Loucy (cell line): ENCODE results near the gene PLEKHS1.

Source experiments
- CTCF ChIP-seq: fragments of 200-600 bp; sonication (generic); conservative IDR thresholded peaks from 2 replicates; pipeline ENCODE4 v1.5.1; 2014; ENCODE audit warnings: mild to moderate bottlenecking, antibody characterized with exemption, low read length
- EZH2phosphoT487 ChIP-seq: fragments of 200-600 bp; IDR thresholded peaks from 2 replicates; pipeline ENCODE4 v1.6.1; 2018; ENCODE audit warnings: antibody characterized with exemption, mild to moderate bottlenecking, moderate library complexity, borderline replicate concordance

DNA sequence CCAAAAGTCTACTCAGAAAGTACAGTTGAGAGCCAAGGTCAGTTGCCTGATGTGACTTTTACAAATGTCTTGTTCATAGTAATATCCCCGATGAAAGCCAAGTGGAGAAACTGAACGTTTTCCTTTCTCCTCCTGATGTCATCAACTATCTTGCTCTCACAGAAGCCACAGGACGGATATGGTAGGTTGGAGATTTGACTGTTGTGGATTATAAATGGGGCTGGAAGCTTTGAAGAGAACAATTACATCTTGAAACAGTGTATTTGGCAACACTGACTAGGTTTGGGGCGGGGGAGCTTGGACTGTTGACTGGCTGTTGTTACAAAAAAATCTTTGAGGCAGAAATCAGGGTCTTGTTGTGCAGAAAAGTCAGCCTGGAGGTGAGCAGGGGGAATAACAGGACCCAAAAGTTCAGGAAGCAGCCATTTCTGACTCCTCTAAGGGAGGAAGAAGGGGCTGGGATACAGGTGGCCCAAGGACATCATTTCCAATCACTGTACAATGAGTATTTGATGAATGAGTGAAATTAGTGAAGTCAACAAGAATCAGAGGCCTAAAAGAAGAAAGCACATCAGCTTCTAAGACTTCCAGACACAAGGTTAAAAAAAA, 24.3 kb downstream of the PLEKHS1 start:
- TF ChIP-seq CTCF: peak; percentile 33; the same call in 1 of the 2 replicates
- no peak for TF ChIP-seq EZH2phosphoT487
